HepG2 (cell line): Measurements from ENCODE around the gene ASB7. TPM values are rescaled to one million over a fixed set of nuclear protein-coding genes. Genes with fewer than 3 reads are reported as not detected.

Source experiments
- ATAC-seq: fragments of 200-7000 bp; cut with Tn5 transposase; 3 replicates; pipeline ENCODE4 v1.9.1; 2020; ENCODE audit warnings: mild to moderate bottlenecking, moderate library complexity
- BruUV-seq: library from RNA; stranded (reverse); fragments of 400-500 nt; replicated peaks from 2 replicates; lab custom pipeline; 2021; lab: Mats Ljungman, UMichigan
- CTCF ChIA-PET: fragments of 300-600 bp; formaldehyde crosslinking; extraction: SDS; loops from one replicate; lab custom pipeline; 2021; ENCODE audit warnings: low total read pairs, inconsistent platforms, low intra/inter-chr PET ratio; lab: Yijun Ruan, JAX
- POLR2A ChIA-PET: fragments of 350-600 bp; sonication (Branson Sonifier 250); formaldehyde crosslinking; loops from one replicate; lab custom pipeline; 2020; ENCODE audit warnings: antibody characterized with exemption, inconsistent platforms; lab: Yijun Ruan, JAX
- DNase-seq: peaks from one replicate; pipeline ENCODE4 v3.0.0-alpha.2; 2015; ENCODE audit warnings: low spot score
- FAIRE-seq: peaks from 3 replicates; lab custom pipeline; 2011; peaks lifted over from hg19 to GRCh38; lab: Jason Lieb, UNC
- H2AFZ ChIP-seq: one replicate; pipeline ENCODE4 v1.6.1; 2011; ENCODE audit warnings: low read length, inconsistent platforms
- H3K27ac ChIP-seq: fragments of 300-600 bp; 3 replicates; pipeline ENCODE4 v1.8.0; 2011; ENCODE audit warnings: mixed run types, mild to moderate bottlenecking, mixed read lengths, low read length, inconsistent platforms; ENCODE audit not compliant: insufficient read depth; ENCODE audit errors: extremely low read length
- H3K27me3 ChIP-seq, 2 experiments: fragments of 200-600 bp in 1 of 2; 2 replicates in 1 of 2; 3 replicates in 1 of 2; pipeline versions ENCODE4 v1.6.0 to v1.8.0; 2011; ENCODE audit warnings: low read length in 2 of 2, mild to moderate bottlenecking in 2 of 2, moderate library complexity in 2 of 2, inconsistent platforms in 1 of 2; ENCODE audit not compliant: insufficient read depth in 2 of 2, control insufficient read depth in 1 of 2
- H3K36me3 ChIP-seq, 2 experiments: fragments of 200-600 bp in 1 of 2; replicated peaks in 1 of 2; 2 replicates in 1 of 2; 3 replicates in 1 of 2; pipeline versions ENCODE4 v1.5.1 to v1.8.0; 2011; ENCODE audit warnings: low read length in 2 of 2, inconsistent platforms in 1 of 2; ENCODE audit not compliant: insufficient read depth in 2 of 2, control insufficient read depth in 1 of 2
- H3K4me1 ChIP-seq: 2 replicates; pipeline ENCODE4 v1.5.1; 2012; ENCODE audit warnings: low read length, inconsistent platforms; ENCODE audit not compliant: insufficient read depth
- H3K4me2 ChIP-seq: 2 replicates; pipeline ENCODE4 v1.6.0; 2011; ENCODE audit warnings: low read depth, low read length, inconsistent platforms
- H3K4me3 ChIP-seq, 3 experiments: fragments of 200-600 bp in 1 of 3; sonication (generic), shearing (Covaris generic) in 1 of 3; replicated peaks in 1 of 3; 2 replicates each; pipeline ENCODE4 v1.5.1; 2011 to 2016; ENCODE audit warnings: low read length in 3 of 3, inconsistent platforms in 2 of 3, low read depth in 2 of 3, mild to moderate bottlenecking in 2 of 3, control low read depth in 1 of 3, mixed read lengths in 1 of 3; ENCODE audit not compliant: insufficient read depth in 1 of 3
- H3K79me2 ChIP-seq: one replicate; pipeline ENCODE4 v1.6.1; 2011; ENCODE audit warnings: low read length, inconsistent platforms; ENCODE audit not compliant: insufficient read depth
- H3K9ac ChIP-seq: 2 replicates; pipeline ENCODE4 v1.6.0; 2011; ENCODE audit warnings: mild to moderate bottlenecking, low read depth, low read length, inconsistent platforms; ENCODE audit not compliant: insufficient read depth
- H3K9me3 ChIP-seq: 2 replicates; pipeline ENCODE4 v1.5.1; 2012; ENCODE audit warnings: mild to moderate bottlenecking, low read length
- H4K20me1 ChIP-seq: 2 replicates; pipeline ENCODE4 v1.6.0; 2011; ENCODE audit warnings: inconsistent platforms, mild to moderate bottlenecking, low read length, moderate library complexity; ENCODE audit not compliant: insufficient read depth
- ATF1 ChIP-seq: IDR thresholded peaks from 2 replicates; pipeline ENCODE4 v1.6.1; 2016; ENCODE audit warnings: mild to moderate bottlenecking, control low read depth
- LCORL ChIP-seq, 2 experiments: fragments of 450-650 bp in 1 of 2; sonication (generic) in 1 of 2; formaldehyde crosslinking in 1 of 2; IDR thresholded peaks; 2 replicates each; pipeline versions ENCODE4 v1.5.0 to v1.6.1; 2017 to 2020; ENCODE audit warnings: antibody characterized with exemption in 1 of 2, missing genetic modification reagents in 1 of 2
- SETDB1 ChIP-seq: sonication (generic); formaldehyde crosslinking; IDR thresholded peaks from 2 replicates; pipeline ENCODE4 v1.5.1; 2020; ENCODE audit warnings: missing genetic modification reagents, mild to moderate bottlenecking, borderline replicate concordance
- SP5 ChIP-seq: IDR thresholded peaks from 2 replicates; pipeline ENCODE4 v1.6.1; 2016; ENCODE audit warnings: low read depth, borderline replicate concordance
- ZFX ChIP-seq: sonication (generic); formaldehyde crosslinking; IDR thresholded peaks from 2 replicates; pipeline ENCODE4 v1.4.0; 2020; ENCODE audit warnings: mild to moderate bottlenecking, low read depth, missing genetic modification reagents, moderate library complexity
- ZNF260 ChIP-seq: sonication (generic); formaldehyde crosslinking; IDR thresholded peaks from 2 replicates; pipeline ENCODE4 v1.4.0; 2020; ENCODE audit warnings: missing genetic modification reagents, low read depth, mild to moderate bottlenecking, borderline replicate concordance
- ZNF383 ChIP-seq: sonication (generic); formaldehyde crosslinking; IDR thresholded peaks from 2 replicates; pipeline ENCODE4 v1.4.0; 2020; ENCODE audit warnings: missing genetic modification reagents, mild to moderate bottlenecking, borderline replicate concordance
- ZNF773 ChIP-seq: sonication (generic); formaldehyde crosslinking; IDR thresholded peaks from 2 replicates; pipeline ENCODE4 v1.4.0; 2020; ENCODE audit warnings: missing genetic modification reagents, borderline replicate concordance
- WGBS: methylation state at CpG from one replicate; pipeline ENCODE4 v1.1.6; 2017; ENCODE audit warnings: low lambda C conversion rate; 5-methylcytosine and 5-hydroxymethylcytosine counted together
- in situ Hi-C: cut with HindIII; loops from 2 replicates; pipeline ENCODE4 v1.10.0; 2017; ENCODE audit warnings: low pct_unique_long_range_greater_than_20kb; ENCODE audit not compliant: extremely low pct_ligation_motif_present
- intact Hi-C: fragments of 100-400 bp; cut with micrococcal nuclease; formaldehyde crosslinking; loops from one replicate; pipeline ENCODE4 v1.10.0; 2022; ENCODE audit not compliant: unreplicated experiment
- polyA plus RNA-seq, 8 experiments: library from polyadenylated mRNA; depleted of rRNA in 3 of 8; stranded (reverse) in 7 of 8; unstranded in 1 of 8; fragments of >200 nt; fragmentation: Illumina TruSeq in 4 of 8; extraction: Trizol in 4 of 8; gene quantifications; 2 replicates each; pipeline versions ENCODE4 v1.2.1 to v1.2.3, GENCODE V29; 2011 to 2016; ENCODE audit warnings: low read depth in 4 of 8, missing spikeins in 1 of 8, mixed read lengths in 1 of 8; ENCODE audit not compliant: insufficient read depth in 1 of 8
- total RNA-seq, 5 experiments: library from RNA; depleted of rRNA; stranded (reverse); fragments of >200 nt; fragmentation: Illumina TruSeq; extraction: Trizol; gene quantifications; 2 replicates each; pipeline ENCODE4 v1.2.3, GENCODE V29; 2016; ENCODE audit warnings: low read depth in 1 of 5
- TF ChIP-seq, protein P1 (sequence below): sonication (generic); formaldehyde crosslinking; conservative IDR thresholded peaks from 2 replicates; pipeline ENCODE4 v1.4.0; 2020; ENCODE audit warnings: missing genetic modification reagents
- TF ChIP-seq, protein P2 (sequence below): sonication (generic); formaldehyde crosslinking; IDR thresholded peaks from 2 replicates; pipeline ENCODE4 v1.4.0; 2020; ENCODE audit warnings: mild to moderate bottlenecking, missing genetic modification reagents
- TF ChIP-seq, protein P3 (sequence below): sonication (generic); formaldehyde crosslinking; IDR thresholded peaks from 2 replicates; pipeline ENCODE4 v1.8.1; 2023; ENCODE audit warnings: mild to moderate bottlenecking, inconsistent platforms, moderate library complexity, missing genetic modification reagents, borderline replicate concordance
- TF ChIP-seq, protein P4 (sequence below): sonication (generic); formaldehyde crosslinking; IDR thresholded peaks from 2 replicates; pipeline ENCODE4 v1.5.0; 2020; ENCODE audit warnings: missing genetic modification reagents

The ASB7 gene
- total and polyA plus RNA-seq, 2 of the 13 experiments (the other 11 are each of a cell fraction or from before 2014, with no cell fraction given): 7.7 to 12.1 TPM

DNA sequence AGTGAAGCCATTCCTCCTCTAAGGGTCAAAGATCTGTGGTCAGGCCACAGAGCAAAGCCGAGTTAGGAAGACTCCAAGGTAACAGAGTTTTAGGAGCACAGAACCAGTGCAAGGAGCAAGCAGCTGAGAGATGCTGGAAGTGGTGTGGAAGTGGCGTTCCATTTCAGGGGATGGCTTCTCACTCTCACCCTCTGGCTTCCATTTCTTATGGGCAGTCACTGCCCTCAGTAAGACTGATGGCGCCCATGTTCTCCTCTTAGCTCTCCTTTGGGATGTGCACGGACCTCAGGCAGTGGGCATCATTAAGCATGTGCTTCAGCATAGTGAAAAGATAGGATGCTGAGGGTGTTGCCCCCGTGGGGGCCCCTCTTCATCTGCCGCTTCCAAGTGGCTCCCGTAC lies 90.3 kb downstream of the ASB7 start:
- no peak overlapping the region for H3K4me2 ChIP-seq
- H3K36me3 ChIP-seq: no peaks in the 10 kb centered on the region
- no peak overlapping the region for H2AFZ ChIP-seq
- H3K9ac ChIP-seq: no peak overlapping the region
- peaks cover 14% of the 10 kb centered on the region for H3K9me3 ChIP-seq
- TF ChIP-seq ATF1 (CRISPR knock-in tag) (no peak), SETDB1 (no peak), LCORL (IDR thresholded peaks at IDR 0.05) (no peak), LCORL (CRISPR knock-in tag; IDR thresholded peaks at IDR 0.05) (no peak), SP5 (no peak), ZNF773 (CRISPR knock-in tag) (no peak), ZNF260 (CRISPR knock-in tag) (no peak)
- TF ChIP-seq, protein P1, sequence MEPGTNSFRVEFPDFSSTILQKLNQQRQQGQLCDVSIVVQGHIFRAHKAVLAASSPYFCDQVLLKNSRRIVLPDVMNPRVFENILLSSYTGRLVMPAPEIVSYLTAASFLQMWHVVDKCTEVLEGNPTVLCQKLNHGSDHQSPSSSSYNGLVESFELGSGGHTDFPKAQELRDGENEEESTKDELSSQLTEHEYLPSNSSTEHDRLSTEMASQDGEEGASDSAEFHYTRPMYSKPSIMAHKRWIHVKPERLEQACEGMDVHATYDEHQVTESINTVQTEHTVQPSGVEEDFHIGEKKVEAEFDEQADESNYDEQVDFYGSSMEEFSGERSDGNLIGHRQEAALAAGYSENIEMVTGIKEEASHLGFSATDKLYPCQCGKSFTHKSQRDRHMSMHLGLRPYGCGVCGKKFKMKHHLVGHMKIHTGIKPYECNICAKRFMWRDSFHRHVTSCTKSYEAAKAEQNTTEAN (CRISPR knock-in tag): no peak
- in situ Hi-C loops: no loop called here
- ChIA-PET POLR2A (no interaction called here), CTCF (no interaction called here)
- no peaks in the 10 kb centered on the region for H4K20me1 ChIP-seq
- H3K27me3 ChIP-seq: peaks cover 0 to 4% of the 10 kb centered on the region in 2 experiments; a peak in 1 of 5 replicates
- H3K79me2 ChIP-seq: no peaks in the 10 kb centered on the region
- no peak for FAIRE-seq
- no peaks in the 10 kb centered on the region for H3K4me1 ChIP-seq
- DNase-seq: no peak
- H3K27ac ChIP-seq: no peak overlapping the region
- 31% methylated on average over 5 of the region's 7 CpGs for WGBS
- no peak overlapping the region for H3K4me3 ChIP-seq
- intact Hi-C loops: no loop called here
- no TSS peak for BruUV-seq
- ATAC-seq: no peak

DNA sequence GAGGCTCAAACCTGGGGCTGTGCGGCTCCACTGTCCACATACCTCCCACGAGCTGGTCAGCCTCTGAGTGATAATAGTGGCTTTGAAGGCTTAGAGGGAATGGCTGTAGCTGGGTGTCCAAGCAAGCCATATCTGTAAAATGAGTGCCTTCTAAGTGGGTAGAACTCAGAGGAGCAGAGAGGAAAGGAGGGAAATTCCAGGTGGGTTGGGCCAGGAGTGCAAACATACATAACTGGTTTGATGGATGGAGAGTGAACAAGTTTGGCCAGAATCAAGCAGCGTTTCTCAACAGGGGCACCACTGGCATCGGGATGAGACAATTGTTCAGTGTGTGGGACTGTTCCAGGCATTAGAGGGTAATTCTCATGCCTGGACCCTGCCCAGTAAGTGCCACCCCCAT lies 91.1 kb downstream of the ASB7 start:
- 23% methylated on average over 4 of the region's 4 CpGs for WGBS
- no peak for DNase-seq
- in situ Hi-C loops (no loop called here), intact Hi-C loops (no loop called here)
- FAIRE-seq: no peak
- H3K9me3 ChIP-seq: peaks cover 14% of the 10 kb centered on the region
- H3K27me3 ChIP-seq: peaks cover 0 to 4% of the 10 kb centered on the region in 2 experiments; a peak in 1 of 5 replicates
- H3K27ac ChIP-seq: no peak overlapping the region
- H3K9ac ChIP-seq: no peak overlapping the region
- no peak overlapping the region for H3K4me2 ChIP-seq
- no peaks in the 10 kb centered on the region for H4K20me1 ChIP-seq
- ChIA-PET CTCF (no interaction called here), POLR2A (no interaction called here)
- ATAC-seq: no peak
- H3K79me2 ChIP-seq: no peaks in the 10 kb centered on the region
- H3K4me1 ChIP-seq: no peaks in the 10 kb centered on the region
- H3K4me3 ChIP-seq: no peak overlapping the region
- no TSS peak for BruUV-seq
- H2AFZ ChIP-seq: no peak overlapping the region
- no peaks in the 10 kb centered on the region for H3K36me3 ChIP-seq
- TF ChIP-seq ZFX: no peak
- TF ChIP-seq, protein P2, sequence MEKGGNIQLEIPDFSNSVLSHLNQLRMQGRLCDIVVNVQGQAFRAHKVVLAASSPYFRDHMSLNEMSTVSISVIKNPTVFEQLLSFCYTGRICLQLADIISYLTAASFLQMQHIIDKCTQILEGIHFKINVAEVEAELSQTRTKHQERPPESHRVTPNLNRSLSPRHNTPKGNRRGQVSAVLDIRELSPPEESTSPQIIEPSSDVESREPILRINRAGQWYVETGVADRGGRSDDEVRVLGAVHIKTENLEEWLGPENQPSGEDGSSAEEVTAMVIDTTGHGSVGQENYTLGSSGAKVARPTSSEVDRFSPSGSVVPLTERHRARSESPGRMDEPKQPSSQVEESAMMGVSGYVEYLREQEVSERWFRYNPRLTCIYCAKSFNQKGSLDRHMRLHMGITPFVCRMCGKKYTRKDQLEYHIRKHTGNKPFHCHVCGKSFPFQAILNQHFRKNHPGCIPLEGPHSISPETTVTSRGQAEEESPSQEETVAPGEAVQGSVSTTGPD (CRISPR knock-in tag): no peak
- TF ChIP-seq, protein P3, sequence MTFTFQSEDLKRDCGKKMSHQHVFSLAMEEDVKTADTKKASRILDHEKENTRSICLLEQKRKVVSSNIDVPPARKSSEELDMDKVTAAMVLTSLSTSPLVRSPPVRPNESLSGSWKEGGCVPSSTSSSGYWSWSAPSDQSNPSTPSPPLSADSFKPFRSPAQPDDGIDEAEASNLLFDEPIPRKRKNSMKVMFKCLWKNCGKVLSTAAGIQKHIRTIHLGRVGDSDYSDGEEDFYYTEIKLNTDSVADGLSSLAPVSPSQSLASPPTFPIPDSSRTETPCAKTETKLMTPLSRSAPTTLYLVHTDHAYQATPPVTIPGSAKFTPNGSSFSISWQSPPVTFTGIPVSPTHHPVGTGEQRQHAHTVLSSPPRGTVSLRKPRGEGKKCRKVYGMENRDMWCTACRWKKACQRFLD (CRISPR knock-in tag): no peak
- TF ChIP-seq, protein P4, sequence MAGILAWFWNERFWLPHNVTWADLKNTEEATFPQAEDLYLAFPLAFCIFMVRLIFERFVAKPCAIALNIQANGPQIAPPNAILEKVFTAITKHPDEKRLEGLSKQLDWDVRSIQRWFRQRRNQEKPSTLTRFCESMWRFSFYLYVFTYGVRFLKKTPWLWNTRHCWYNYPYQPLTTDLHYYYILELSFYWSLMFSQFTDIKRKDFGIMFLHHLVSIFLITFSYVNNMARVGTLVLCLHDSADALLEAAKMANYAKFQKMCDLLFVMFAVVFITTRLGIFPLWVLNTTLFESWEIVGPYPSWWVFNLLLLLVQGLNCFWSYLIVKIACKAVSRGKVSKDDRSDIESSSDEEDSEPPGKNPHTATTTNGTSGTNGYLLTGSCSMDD (CRISPR knock-in tag): no peak
- no peak for TF ChIP-seq ZNF383 (CRISPR knock-in tag)
